HFF-Myc (cell line): ENCODE results near the gene BABAM2.

Source experiments
- DNase-seq: peaks from one replicate; pipeline ENCODE4 v3.0.0-alpha.2; 2011; ENCODE audit warnings: low read depth; ENCODE audit errors: extremely low read depth
- H3K4me3 ChIP-seq: replicated peaks from 2 replicates; pipeline ENCODE4 v1.5.1; 2011; ENCODE audit warnings: low read depth, mild to moderate bottlenecking, control low read depth, low read length
- TF ChIP-seq, protein P1 (sequence below): IDR thresholded peaks from 2 replicates; pipeline ENCODE4 v1.5.1; 2012; ENCODE audit warnings: mild to moderate bottlenecking, low read depth, low read length, control low read depth; ENCODE audit errors: missing control alignments

The BABAM2 gene

GRCh38 chr2:28162564-28162963, 272.0 kb downstream of the BABAM2 start:
- no peak for DNase-seq
- H3K4me3 ChIP-seq: no peak overlapping the region

DNA sequence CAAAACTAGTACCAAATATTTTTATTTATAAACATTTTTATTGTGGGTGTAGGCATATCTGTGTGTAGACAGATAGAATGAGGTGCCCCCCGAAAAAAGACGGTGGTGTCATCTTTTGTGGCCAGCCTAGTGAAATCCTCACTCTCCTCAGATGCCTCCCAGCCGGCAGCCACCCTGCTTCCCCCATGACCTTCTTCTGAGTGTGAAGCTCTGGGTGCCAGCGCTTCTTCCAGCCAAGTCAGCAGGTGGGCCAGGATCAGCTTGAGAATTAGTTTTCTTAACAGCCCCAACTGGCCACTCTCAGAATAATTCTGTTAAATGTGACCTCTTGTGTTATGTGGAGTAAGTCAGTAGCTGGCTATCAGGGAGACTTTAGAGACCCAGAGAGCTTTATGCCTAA, 272.5 kb downstream of the BABAM2 start:
- DNase-seq: no peak
- TF ChIP-seq, protein P1, sequence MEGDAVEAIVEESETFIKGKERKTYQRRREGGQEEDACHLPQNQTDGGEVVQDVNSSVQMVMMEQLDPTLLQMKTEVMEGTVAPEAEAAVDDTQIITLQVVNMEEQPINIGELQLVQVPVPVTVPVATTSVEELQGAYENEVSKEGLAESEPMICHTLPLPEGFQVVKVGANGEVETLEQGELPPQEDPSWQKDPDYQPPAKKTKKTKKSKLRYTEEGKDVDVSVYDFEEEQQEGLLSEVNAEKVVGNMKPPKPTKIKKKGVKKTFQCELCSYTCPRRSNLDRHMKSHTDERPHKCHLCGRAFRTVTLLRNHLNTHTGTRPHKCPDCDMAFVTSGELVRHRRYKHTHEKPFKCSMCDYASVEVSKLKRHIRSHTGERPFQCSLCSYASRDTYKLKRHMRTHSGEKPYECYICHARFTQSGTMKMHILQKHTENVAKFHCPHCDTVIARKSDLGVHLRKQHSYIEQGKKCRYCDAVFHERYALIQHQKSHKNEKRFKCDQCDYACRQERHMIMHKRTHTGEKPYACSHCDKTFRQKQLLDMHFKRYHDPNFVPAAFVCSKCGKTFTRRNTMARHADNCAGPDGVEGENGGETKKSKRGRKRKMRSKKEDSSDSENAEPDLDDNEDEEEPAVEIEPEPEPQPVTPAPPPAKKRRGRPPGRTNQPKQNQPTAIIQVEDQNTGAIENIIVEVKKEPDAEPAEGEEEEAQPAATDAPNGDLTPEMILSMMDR: no peak
- H3K4me3 ChIP-seq: no peak overlapping the region

More at GRCh38 chr2:28162564-28162963, 272.0 kb downstream of the BABAM2 start:
- TF ChIP-seq, protein P1: no peak

GRCh38 chr2:28163627-28164279, 273.2 kb downstream of the BABAM2 start:
- H3K4me3 ChIP-seq: no peak overlapping the region
- TF ChIP-seq, protein P1: no peak
- DNase-seq: no peak

- TF ChIP-seq, protein P1: no peak
- peak; percentile 89 for DNase-seq
These were observed 273.8 kb downstream of the BABAM2 start for GRCh38 chr2:28164280-28164801.

DNA sequence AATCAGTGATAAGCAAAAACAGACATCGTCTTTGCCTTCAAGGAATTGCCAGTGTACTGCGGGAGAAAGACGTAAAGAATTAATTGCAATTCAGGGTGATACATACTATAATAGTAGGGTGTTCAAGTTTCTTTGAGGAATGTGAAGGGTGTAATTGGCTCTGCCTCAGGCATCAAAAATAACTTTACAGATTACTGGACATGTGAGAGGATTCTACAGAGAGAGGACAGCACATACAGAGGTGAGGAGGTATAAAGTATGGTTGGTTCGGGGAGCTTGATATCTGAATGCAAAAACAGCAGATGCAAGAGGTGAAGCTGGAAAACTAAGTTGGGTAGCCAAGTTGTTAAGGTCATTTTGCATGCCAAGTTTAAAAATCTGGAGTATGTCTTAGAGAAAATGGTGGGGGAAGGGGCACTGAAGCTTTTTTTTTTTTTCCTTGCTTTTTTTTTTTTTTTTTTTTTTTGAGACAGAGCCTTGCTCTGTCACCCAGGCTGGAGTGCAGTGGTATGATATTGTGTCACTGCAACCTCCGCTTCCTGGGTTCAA, 274.6 kb downstream of the BABAM2 start:
- no peak overlapping the region for H3K4me3 ChIP-seq
- DNase-seq: no peak
- TF ChIP-seq, protein P1: no peak

More at GRCh38 chr2:28164280-28164801, 273.8 kb downstream of the BABAM2 start:
- H3K4me3 ChIP-seq: no peak overlapping the region

DNA sequence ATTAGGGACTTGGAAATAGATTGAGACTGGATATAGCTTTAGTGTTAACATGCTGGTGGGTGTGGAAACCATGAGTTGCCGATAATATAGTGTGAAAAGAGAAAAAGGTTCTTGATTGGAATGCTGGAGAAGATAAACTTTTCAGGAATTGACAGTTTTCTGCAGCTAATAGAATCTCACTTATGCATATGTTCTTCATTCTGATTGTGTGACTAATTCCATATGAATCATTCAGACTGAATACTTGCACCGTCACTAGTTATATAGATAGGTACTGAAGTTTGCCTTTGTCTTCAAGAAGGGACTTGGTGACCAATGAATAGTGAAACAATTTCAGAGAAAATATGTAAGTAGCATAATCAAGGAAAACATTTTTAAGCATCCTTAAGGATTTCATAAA, 276.4 kb downstream of the BABAM2 start:
- no peak for DNase-seq
- TF ChIP-seq, protein P1: no peak
- no peak overlapping the region for H3K4me3 ChIP-seq
